PC-3 (cell line): Measurements from ENCODE around the gene BDH1. TPM values are rescaled to one million over a fixed set of nuclear protein-coding genes. Genes with fewer than 3 reads are reported as not detected.

Source experiments
- ATAC-seq: fragments of 200-7000 bp; cut with Tn5 transposase; 2 replicates; pipeline ENCODE4 v1.9.1; 2020; ENCODE audit warnings: mild to moderate bottlenecking, moderate library complexity
- BruUV-seq: library from RNA; stranded (reverse); fragments of 400-500 nt; replicated peaks from 2 replicates; lab custom pipeline; 2021; lab: Mats Ljungman, UMichigan
- CTCF ChIA-PET: fragments of 300-600 bp; sonication (Branson Sonifier 250); formaldehyde crosslinking; loops from one replicate; lab custom pipeline; 2022; ENCODE audit warnings: antibody characterized with exemption; lab: Charles Lee
- POLR2A ChIA-PET: fragments of 300-600 bp; sonication (Branson Sonifier 250); formaldehyde crosslinking; loops from one replicate; lab custom pipeline; 2022; ENCODE audit warnings: antibody characterized with exemption; ENCODE audit not compliant: unreplicated experiment; lab: Charles Lee
- DNase-seq: peaks from one replicate; pipeline ENCODE4 v3.0.0-alpha.2; 2015
- H2AFZ ChIP-seq: fragments of 300-600 bp; sonication (generic); 2 replicates; pipeline ENCODE4 v1.6.0; 2016; ENCODE audit warnings: antibody characterized with exemption, low read length
- H3F3A ChIP-seq: fragments of 300-600 bp; sonication (generic); one replicate; pipeline ENCODE4 v1.6.0; 2017; ENCODE audit warnings: antibody characterized with exemption, low read length, control low read depth, mild to moderate bottlenecking; ENCODE audit not compliant: unreplicated experiment
- H3K27ac ChIP-seq: fragments of 300-600 bp; sonication (generic); 2 replicates; pipeline ENCODE4 v1.5.1; 2016; ENCODE audit warnings: mild to moderate bottlenecking, low read length
- H3K27me3 ChIP-seq: fragments of 300-600 bp; sonication (generic); 2 replicates; pipeline ENCODE4 v1.6.1; 2016; ENCODE audit warnings: low read length, mixed read lengths
- H3K36me3 ChIP-seq: fragments of 300-600 bp; sonication (generic); 2 replicates; pipeline ENCODE4 v1.6.1; 2016; ENCODE audit warnings: low read depth, mixed run types, low read length, mixed read lengths
- H3K4me1 ChIP-seq: fragments of 300-600 bp; sonication (generic); 2 replicates; pipeline ENCODE4 v1.5.1; 2016; ENCODE audit warnings: low read length; ENCODE audit not compliant: insufficient read depth
- H3K4me2 ChIP-seq: fragments of 300-600 bp; sonication (generic); 2 replicates; pipeline ENCODE4 v1.6.0; 2016; ENCODE audit warnings: low read length
- H3K4me3 ChIP-seq: fragments of 300-600 bp; sonication (generic); 2 replicates; pipeline ENCODE4 v1.5.1; 2016; ENCODE audit warnings: mild to moderate bottlenecking, low read length, mixed read lengths
- H3K79me2 ChIP-seq: fragments of 300-600 bp; sonication (generic); 2 replicates; pipeline ENCODE4 v1.6.1; 2017; ENCODE audit warnings: low read length, mixed read lengths
- H3K9ac ChIP-seq: fragments of 300-600 bp; sonication (generic); 2 replicates; pipeline ENCODE4 v1.6.0; 2016; ENCODE audit warnings: mild to moderate bottlenecking, low read length
- H3K9me2 ChIP-seq: fragments of 300-600 bp; sonication (generic); replicated peaks from 2 replicates; pipeline ENCODE4 v1.6.1; 2016; ENCODE audit warnings: mixed run types, low read length, mixed read lengths
- H3K9me3 ChIP-seq: fragments of 300-600 bp; sonication (generic); 2 replicates; pipeline ENCODE4 v1.6.1; 2016; ENCODE audit warnings: low read length, mixed read lengths
- H4K20me1 ChIP-seq: fragments of 300-600 bp; sonication (generic); 2 replicates; pipeline ENCODE4 v1.6.1; 2016; ENCODE audit warnings: low read length, mixed read lengths
- CTCF ChIP-seq: fragments of 300-600 bp; sonication (generic); conservative IDR thresholded peaks from 2 replicates; pipeline ENCODE4 v1.5.1; 2017; ENCODE audit warnings: antibody characterized with exemption, low read depth, mild to moderate bottlenecking, low read length
- EZH2 ChIP-seq: fragments of 300-600 bp; sonication (generic); IDR thresholded peaks from one replicate; pipeline ENCODE4 v1.6.1; 2017; ENCODE audit warnings: antibody characterized with exemption, mild to moderate bottlenecking, low read length; ENCODE audit not compliant: unreplicated experiment
- EZH2phosphoT487 ChIP-seq: fragments of 300-600 bp; sonication (generic); IDR thresholded peaks from 2 replicates; pipeline ENCODE4 v1.6.1; 2018; ENCODE audit warnings: mild to moderate bottlenecking, antibody characterized with exemption, low read length, borderline replicate concordance
- intact Hi-C: fragments of 100-400 bp; cut with micrococcal nuclease; formaldehyde crosslinking; loops from 2 replicates; pipeline ENCODE4 v1.9.0; 2023
- total RNA-seq: library from RNA; depleted of rRNA; stranded (reverse); fragments of >200 nt; gene quantifications from 2 replicates; pipeline ENCODE4 v1.2.3, GENCODE V29; 2014; rRNA removed

Gene BDH1
- total RNA-seq, 1 experiment from 2014 or later, result 10.6 TPM

GRCh38 chr3:197460002-197460401 is 95.8 kb downstream of the BDH1 start:
- POLR2A ChIA-PET, result no interaction called here
- H3K27ac ChIP-seq, result no peak overlapping the region

More at GRCh38 chr3:197460002-197460401, 95.8 kb downstream of the BDH1 start:
- no peak overlapping the region for H3K9ac ChIP-seq
- ATAC-seq (no peak), DNase-seq (no peak)
- H3K4me2 ChIP-seq, result no peak overlapping the region
- no peak for TF ChIP-seq EZH2
- TF ChIP-seq EZH2phosphoT487, result no peak
- no peak for TF ChIP-seq CTCF
- no peak overlapping the region for H2AFZ ChIP-seq
- no TSS peak for BruUV-seq
- H3K4me3 ChIP-seq, result no peak overlapping the region
- no peaks in the 10 kb centered on the region for H3K36me3 ChIP-seq
- no peaks in the 10 kb centered on the region; the same call in 1 of the 2 replicates for H3K4me1 ChIP-seq
- H4K20me1 ChIP-seq, result no peaks in the 10 kb centered on the region
- H3F3A ChIP-seq, result no peaks in the 10 kb centered on the region
- H3K9me3 ChIP-seq, result no peaks in the 10 kb centered on the region
- no peaks in the 10 kb centered on the region for H3K27me3 ChIP-seq
- no peaks in the 10 kb centered on the region for H3K79me2 ChIP-seq
- intact Hi-C loops, result no loop called here
- CTCF ChIA-PET, result no interaction called here
- H3K9me2 ChIP-seq, result no peaks in the 10 kb centered on the region

Other genes starting within 250 kb of the BDH1 start
- 24.5 and 32.9 TPM in 2 replicates for gene RUBCN, start 180.9 kb upstream of the BDH1 start, total RNA-seq
- gene FYTTD1, start 193.9 kb upstream of the BDH1 start, total RNA-seq, result 54.6 and 85.4 TPM in 2 replicates
- 43.1 and 146 TPM in 2 replicates for gene LRCH3, start 235.3 kb upstream of the BDH1 start, total RNA-seq